Erythroblast (primary cell): Measurements from ENCODE around the gene TUSC7.

ENCODE experiments used
- GATA1 ChIP-seq: IDR thresholded peaks from 2 replicates; pipeline ENCODE4 v1.6.1; 2011; ENCODE audit warnings: low read depth, mild to moderate bottlenecking, control low read depth, low read length, moderate library complexity
- POLR2A ChIP-seq: IDR thresholded peaks from 2 replicates; pipeline ENCODE4 v1.6.1; 2011; ENCODE audit warnings: mild to moderate bottlenecking, low read length

- TF ChIP-seq POLR2A (no peak), GATA1 (no peak)
Measured at GRCh38 chr3:116757315-116757714, 47.7 kb downstream of the TUSC7 start.
